HG03442 (cell line): ENCODE measurements around the gene COPS8.

Experiments used
- ATAC-seq: cut with Tn5 transposase; IDR thresholded peaks from one replicate; pipeline ENCODE4 v1.9.1; 2021; ENCODE audit warnings: mild to moderate bottlenecking, moderate library complexity; ENCODE audit not compliant: unreplicated experiment

The COPS8 gene

DNA sequence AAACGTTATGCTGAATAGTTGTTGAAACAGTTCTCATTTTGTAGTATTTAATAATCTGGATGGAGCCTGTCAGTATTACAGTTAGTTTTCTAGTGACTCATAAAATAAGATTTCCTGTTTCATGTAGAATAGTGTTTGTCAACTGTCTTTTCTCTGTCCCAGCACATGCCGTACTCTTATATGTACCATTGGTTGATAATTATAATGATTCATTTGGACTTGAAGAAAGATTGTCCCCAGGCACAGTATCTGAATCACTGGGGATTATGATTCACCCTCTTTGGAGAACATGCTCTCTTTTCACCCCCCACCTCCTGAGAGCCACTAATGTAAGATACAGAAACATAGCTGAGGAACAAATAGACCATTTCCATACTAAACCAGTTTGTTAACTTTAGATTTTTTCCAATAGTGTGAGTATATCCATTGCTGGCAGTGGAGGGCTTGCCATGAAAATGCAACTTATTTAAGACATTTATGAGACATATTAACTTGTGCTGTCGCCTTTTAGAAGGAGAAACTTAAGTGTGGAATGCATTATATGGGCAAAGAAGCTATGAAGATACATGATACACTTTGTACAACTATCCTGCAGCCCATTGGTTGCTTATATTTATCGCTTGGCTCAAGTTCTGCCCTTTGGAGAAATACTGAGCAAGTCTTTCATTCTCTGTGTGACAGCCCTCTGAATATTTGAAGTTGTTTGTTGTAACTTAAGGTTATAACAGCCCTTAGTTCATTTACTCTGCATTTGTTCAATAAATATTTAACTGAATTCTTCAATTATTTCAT is 12.4 kb downstream of the COPS8 start:
- ATAC-seq = no peak

DNA sequence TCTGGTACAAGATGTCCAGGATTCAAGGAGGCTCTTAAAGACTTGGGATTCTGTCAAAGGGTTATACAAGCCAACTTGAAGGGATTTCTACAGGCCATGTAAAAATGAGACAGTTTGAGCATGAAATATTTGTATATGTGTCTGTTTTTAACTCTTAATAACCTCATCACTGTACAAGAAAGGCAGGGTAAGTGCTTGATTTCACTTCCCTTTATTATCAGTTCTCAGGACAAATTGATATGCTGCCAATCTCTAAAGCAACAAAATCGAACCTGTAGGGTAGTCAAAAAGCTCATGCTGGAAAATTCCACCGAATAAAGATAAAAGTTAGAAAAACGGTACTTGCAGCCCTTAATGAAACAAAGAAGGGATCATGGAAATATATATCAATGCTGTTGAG is 14.1 kb downstream of the COPS8 start:
- ATAC-seq = no peak

DNA sequence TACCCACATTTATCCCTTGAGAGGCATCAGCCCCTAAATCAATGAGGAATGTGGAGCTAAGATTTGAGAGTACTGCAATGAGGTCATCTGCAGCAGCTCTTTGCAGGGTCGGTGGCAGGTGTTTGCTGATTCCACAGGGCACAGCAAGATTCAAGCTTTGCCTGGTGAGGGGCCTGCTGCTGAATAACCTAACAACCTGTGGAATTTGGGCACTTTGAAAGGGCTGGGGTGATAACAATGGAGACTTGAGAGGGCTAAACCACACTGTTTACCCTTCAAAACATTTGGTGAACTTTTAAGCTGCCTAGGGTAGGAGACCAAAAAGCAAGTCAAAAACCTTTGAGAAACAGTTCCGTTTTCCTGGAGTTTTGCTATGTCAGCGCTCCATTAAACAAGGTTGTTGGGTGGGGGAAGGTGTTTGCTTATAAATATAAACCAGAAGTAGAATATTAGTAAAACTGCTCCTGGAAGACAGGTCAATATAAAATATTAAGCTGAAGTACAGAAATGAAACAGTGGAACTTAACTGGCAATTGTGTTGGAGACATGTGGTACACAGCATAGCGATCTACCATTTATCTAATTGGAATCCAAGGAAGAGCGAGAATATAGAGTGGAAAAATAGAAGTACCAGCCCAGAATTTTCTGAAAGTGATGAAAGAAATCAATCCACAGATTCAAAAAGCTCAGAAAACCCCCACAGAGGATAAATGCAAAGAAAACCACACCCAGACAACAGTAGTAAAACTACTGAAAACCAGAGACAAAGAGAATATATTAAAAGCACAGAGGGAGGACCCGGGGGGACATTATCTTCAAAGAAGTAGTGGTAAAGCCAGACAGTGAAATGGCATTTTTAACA is 15.7 kb downstream of the COPS8 start:
- no peak for ATAC-seq

DNA sequence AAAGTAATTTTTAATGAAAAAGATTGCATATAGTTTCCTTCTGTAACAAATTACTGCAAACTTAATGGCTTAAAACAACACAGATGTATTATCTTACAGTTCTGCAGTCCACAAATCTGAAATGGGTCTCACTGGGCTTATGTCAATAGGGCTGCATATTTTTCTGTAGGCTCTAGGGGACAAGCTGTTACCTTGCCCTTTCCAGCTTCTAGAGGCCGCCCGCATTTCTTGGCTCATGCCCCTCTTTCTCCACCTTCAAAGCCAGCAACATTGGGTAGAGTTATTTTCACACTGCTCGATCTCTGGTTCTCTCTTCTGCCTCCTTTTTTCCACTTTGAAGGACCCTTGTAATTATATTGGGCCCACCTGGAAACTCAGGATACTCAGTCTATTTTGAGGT is 16.7 kb downstream of the COPS8 start:
- ATAC-seq = no peak

DNA sequence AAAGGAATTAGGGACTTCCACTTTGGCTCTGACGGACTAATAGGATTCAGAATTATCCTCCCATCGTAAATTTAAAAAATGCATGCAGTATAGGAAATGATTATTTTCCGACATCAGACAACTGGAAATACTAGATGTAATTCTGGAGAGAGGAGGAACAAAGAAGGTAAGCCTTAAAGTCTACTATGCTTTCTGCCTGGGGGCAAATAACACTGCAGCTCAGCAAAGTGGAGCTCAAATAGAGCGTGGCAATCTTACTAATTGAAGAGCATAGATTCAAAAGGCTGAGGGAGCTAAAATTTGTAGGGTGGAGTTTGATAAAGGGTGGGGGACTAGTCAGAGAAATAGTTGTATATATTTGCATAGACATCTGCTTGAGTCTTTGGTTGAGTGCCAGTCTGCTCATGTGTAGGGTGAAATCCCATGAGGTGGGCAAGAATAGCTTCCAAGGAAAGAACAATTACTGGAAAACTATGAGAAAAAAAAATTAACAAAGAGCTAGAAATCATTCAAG is 23.8 kb downstream of the COPS8 start:
- ATAC-seq = no peak

DNA sequence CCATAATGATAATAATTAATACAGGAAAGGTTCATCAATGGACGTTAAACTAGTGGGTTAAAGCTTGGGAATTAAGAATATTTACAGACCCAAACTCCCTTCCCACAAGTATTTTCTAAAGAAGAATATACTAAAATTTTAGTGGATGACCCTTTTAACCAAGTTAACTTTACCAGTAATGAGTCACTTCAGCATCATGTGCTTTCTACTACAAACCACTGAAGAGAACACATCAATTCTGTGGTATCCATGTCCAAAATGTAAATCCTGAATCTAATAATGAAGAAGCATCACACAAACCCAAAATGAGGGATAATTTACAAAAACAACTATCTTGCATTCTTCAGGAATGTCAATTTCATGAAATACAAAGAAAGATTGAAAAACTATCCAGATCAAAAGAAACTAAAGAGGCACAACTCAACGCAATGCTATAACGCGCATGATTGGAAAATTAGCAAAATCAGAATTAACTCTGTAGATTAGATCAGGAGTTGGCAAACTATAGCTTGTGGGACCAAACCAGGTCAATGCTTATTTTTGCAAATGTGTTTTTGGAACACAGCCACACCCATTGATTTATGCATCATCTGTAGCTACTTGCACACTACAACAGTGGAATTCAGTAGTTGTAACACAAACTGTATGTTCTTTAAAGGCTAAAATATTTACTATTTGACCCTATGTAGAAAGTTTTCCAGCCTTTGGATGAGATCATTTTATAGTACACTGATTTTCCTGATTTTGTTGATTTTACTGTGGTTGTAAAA is 27.5 kb downstream of the COPS8 start:
- no peak for ATAC-seq

DNA sequence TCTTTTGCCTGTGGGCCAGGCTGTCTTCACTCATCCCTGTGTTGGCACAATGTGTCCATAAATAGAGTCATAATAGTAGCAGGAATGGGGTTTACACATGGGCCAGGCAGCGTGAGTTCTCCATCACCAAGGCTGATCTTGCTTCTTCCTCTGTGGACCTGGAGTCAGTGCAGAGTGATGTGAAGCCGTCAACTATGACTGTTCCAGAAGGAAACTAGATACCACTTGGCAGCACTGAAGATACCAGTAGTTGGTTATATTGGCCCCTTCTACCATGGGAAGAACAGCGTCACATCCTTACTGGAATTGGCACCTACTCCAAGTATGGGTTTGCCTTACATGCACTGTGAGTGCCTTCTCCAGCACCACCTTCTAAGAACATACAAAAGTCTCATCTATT is 30.2 kb downstream of the COPS8 start:
- no peak for ATAC-seq

DNA sequence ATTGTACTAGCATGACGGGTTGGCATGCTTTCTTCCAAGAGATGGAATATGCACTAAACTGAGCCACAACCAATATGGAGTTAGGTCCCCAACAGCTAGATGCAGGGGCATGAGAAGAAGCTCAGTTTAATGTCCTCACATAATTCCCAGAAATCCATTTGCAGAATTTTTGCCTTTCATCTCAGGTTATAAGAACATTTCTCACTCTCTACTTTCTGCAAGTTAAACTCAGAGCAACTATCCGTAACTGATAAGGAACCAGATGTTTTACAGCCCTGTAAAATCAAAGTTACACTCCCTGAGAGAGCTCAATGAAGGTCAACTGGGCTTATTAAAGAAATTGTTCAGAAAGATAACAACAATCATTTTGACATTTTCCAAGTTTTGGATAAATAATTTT is 30.7 kb downstream of the COPS8 start:
- no peak for ATAC-seq

DNA sequence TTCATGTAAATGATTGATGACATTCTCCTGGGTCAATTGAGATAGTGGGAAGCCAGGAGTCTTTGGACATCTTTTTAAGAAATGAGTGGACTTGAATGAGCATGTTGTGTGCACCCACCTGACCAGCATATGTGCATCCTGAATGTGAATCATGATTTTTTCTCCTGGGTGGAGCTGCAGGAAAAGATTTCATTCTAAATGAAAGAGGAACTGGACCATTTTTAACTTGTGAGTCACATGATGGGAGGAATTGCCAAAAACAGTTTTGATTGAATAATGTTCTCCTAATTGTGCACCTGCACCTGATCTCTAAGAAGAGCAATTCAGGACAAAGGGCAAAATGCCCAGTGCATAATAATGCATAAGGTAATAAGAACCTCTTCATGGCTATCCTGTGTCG is 32.3 kb downstream of the COPS8 start:
- no peak for ATAC-seq

DNA sequence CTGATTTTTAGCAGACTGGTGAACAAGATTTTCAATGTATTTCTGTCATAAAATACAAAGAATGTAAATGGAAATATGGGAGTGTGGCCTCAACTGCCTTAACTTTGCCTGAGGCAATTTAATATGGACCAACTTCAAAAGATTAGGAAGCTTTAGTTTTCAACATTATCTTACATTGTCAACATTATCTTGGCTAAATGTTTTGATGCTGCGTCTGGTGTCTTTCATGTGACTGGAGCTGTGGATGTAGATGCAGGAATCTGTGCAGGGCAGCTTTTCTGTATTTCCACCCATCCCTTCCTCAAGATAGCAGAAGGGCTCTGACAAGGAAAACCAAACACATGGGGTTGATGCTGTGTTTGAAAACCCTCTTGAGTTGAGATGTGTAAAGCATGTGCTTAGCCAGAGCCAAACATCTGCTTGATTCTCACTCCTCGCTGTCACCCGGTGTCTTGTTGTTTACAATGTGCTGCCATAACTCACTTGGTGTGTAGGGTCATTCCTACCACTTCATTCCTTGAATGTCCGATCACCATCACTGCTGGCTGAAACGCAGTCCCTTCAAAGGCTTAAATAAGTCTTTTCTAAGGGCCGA is 33.0 kb downstream of the COPS8 start:
- no peak for ATAC-seq

DNA sequence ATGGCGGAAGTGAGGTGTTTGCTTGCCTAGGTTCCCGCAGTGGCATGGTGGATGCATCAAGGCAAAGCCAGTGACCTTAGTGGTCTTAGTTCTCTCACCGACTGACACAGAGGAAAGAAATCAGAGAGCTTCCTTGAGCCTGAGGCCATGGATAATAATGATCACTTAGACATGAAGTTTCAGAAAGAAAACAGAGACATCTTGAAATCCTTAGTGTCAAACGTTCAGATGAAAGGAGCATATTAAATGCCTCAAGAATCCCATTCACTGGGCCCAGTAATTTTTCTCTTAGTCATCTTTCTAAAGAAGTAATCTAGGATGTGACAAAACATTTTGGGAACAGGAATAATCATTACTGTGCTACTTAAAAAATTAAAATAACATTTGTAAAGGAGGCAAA is 35.2 kb downstream of the COPS8 start:
- ATAC-seq = no peak

DNA sequence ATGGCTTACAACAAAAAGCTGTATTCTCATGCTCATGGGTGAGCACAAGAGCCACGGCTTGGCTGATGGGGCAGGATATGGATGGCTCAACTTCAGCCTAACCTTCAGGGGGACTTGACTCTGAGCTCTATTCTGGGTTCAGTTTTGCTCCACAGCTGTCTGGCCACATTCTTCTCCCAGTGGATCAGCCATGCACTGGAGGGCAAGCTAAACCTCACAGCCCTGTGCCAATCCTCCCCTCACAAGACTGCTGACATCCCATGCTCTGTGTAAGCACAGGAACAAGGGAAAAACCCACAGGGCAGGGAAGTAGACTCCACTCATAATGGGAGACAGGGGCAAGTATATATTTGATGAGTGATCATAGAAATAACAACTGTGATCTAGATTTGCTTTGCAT is 35.6 kb downstream of the COPS8 start:
- no peak for ATAC-seq

DNA sequence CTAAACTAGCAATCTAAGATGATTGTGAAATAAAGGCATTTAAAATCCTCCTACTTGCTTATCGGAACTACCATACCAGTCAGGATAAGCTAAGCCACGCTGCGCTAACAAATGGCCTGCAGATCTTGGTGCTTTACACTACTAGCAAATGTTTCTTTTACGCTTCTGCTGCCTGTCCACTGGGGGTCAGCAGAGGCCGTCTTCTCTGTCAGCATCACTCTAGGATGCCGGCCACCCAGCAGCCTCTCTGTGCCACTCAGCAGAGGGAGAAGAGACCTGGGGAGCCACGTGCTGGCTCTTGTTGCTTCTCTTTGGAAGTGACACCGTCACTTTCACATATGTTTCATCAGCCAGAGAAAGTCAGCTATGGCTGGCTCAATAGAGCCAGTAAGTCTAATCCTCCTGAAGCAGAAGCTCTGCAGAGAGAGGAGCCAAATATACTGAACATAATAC is 36.6 kb downstream of the COPS8 start:
- no peak for ATAC-seq

DNA sequence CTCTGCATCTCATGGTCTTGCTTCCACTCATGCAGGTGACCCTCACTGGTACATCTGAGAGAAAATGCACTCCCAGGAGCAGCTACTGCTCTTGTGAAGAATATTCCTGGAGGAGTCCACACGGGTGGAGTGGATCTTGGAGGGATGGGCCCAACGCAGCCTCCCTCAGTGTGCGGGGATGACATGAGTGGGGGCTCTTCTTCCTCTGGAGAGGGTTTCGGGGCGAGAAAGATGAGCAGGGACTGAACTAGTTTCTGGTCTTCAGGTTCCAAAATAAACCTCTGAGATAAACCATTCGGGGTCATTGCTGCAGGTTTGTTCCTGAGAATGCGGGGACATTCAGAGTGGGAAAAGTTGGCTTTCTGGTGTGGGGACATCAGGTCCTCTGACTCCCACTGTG is 39.1 kb downstream of the COPS8 start:
- ATAC-seq = no peak

DNA sequence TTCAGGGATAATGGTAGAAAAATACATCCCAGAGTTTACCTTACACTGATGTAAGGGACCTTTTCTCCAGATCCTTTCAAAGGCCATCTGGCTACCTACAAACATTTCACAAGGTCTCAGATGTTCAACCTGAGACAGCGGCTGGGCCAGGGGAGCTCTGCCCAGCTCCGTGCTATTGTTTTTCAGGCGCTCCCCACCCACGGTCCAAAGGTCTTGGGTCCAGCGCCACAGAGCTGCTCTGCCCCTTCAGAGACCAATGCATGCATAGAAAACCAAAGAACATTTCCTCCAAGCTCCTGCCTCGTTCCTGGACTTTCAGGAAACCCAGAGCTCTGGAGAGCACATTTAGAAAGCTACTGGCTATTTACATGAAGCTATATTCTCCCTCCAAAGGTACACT is 40.3 kb downstream of the COPS8 start:
- no peak for ATAC-seq

DNA sequence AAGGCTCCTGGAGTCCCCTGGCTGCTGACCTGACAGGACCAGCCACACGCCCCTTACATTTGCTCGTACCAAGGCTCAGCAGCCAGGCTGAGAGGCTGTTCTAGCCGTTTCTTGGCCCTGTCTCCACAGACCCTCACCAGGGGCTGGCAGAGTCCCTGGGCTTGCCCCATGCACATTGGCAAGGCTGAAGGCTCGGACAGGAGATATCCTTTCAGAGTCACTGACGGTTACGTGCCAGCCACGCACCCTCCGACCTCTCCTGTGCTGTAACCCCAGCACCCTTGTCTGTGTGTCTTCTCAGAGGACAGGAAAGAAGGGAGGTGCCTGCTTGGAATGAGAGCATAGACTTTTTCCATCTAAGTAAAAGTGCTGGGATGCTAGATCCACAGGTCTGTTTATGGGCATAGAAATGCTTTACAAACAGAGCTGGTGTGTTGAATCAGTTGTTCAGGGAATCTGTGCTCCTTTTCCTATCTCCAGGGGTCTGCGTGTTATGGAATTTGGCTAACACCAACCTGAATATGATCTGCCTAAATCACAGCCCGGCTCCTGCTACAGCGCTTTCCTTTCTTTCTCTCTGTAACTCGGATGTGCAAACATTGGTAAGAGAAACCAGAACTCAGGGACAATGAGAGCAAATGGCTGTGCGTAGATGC is 41.0 kb downstream of the COPS8 start:
- ATAC-seq = no peak

DNA sequence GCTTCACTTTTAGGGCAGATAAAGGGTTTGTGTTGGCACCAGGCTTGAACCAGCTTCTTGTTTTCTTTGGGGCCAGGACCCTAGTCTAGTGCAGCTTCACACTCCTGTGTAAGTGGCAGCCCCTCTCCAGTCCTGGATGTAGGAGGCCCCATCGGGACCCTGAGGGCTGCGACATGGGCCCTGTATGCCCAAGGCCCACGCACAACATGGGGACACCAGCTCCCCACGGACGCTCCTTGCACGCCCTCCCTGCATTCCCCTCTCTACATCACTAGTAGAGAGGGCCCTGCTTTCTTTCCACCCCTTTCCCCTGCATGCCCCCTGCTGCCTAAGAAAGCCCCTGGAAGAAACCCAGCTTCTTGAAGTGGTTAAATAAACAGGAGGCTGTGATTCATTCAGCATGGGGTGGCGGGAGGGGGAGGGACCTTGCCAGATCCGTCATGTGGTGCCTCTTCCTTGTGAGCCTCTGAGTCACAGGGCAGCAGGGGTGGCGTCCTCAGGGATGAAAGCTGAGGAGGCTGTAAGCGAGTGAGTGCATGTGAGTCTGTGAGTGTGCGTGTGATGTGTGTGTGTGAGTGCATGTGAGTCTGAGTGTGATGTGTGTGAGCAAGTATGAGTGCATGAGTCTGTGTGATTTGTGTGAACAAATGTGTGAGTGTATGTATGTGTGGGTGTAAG is 42.5 kb downstream of the COPS8 start:
- ATAC-seq = no peak

DNA sequence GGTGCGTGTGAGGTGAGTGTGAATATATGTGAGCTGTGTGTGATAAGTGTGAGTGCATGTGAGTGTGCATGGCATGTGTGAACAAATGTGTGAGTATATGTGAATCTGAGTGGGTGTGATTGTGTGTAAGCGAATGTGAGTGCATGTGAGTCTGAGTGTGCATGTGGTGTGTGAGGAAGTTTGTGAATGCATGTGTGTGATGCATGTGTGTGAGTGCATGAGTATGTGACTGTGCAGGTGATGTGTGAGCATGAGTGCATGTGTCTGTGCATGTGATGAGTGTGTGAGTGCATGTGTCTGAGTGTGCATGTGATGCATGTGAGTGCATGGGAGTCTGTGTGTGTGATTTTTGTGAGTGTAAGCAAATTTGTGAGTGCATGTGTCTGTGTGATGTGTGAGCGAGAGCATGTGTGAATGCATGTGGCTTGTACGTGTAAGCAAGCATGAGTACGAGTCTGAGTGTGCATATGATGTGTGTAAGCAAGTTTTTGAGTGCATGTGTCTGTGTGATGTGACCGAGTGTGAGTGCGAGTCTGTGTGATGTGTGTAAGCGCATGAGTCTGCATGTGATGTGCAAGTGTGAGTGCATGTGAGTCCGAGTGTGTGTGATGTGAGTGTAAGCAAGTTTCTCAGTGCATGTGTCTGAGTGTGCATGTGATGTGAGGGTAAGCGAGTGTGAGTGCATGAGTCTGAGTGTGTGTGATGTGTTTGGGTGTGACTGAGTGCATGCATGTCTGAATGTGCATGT is 43.3 kb downstream of the COPS8 start:
- ATAC-seq = no peak

DNA sequence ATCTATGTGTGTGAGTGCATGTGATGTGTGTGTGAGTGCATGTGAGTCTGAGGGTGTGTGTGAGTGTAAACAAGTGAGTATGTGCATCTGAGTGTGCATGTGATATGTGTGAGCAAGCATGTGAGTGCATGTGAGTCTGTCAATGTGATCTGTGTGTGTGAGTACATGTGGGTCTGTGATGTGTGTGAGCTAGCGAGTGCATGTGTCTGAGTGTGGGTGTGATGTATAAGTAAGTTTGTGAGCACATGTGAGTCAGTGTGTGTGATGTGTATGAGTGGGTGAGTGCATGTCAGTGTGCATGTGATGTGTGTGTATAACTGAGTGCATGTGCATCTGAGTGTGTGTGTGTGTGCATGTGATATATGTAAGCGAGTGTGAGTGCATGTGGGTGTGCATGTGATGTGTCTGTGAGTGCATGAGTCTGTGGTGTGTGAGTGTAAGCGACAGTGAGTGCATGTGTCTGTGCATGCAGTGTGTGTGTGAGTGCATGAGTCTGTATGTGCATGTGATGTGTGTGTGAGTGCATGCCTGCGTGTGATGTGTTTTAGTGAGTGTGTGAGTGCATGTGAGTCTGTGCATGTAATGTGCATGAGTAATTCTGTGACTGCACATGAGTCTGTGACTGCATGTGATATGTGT is 44.1 kb downstream of the COPS8 start:
- ATAC-seq = no peak
